H1 (cell line): Measurements from ENCODE around the gene GRIN3A. TPM values are rescaled to one million over a fixed set of nuclear protein-coding genes. Genes with fewer than 3 reads are reported as not detected.

ENCODE experiments used
- CTCF ChIA-PET: fragments of 300-600 bp; sonication (Branson Sonifier 250); formaldehyde crosslinking; loops from one replicate; lab custom pipeline; 2021; ENCODE audit not compliant: partially characterized antibody; lab: Charles Lee
- POLR2A ChIA-PET: fragments of 300-600 bp; sonication (Branson Sonifier 250); formaldehyde crosslinking; loops from one replicate; lab custom pipeline; 2021; ENCODE audit warnings: inconsistent platforms; ENCODE audit not compliant: partially characterized antibody; lab: Charles Lee
- DNase-seq, 2 experiments: peaks; one replicate each; pipeline versions ENCODE4 v3.0.0 to v3.0.0-alpha.2; 2010 to 2022; ENCODE audit warnings: low spot score in 2 of 2, low read depth in 1 of 2, mixed read lengths in 1 of 2
- FAIRE-seq: peaks from 2 replicates; lab custom pipeline; 2011; peaks lifted over from hg19 to GRCh38; lab: Jason Lieb, UNC
- H2AFZ ChIP-seq: 2 replicates; pipeline ENCODE4 v1.8.1; 2012; ENCODE audit warnings: low read length, inconsistent platforms
- H2AK5ac ChIP-seq: 2 replicates; pipeline ENCODE4 v1.6.1; 2013; ENCODE audit warnings: low read depth, low read length
- H2BK120ac ChIP-seq: replicated peaks from 2 replicates; pipeline ENCODE3; 2013; ENCODE audit warnings: low read depth, low read length, inconsistent platforms
- H2BK12ac ChIP-seq: 2 replicates; pipeline ENCODE4 v1.6.1; 2013; ENCODE audit warnings: low read depth, low read length
- H2BK15ac ChIP-seq: 2 replicates; pipeline ENCODE4 v1.6.1; 2013; ENCODE audit warnings: low read length
- H2BK20ac ChIP-seq: 2 replicates; pipeline ENCODE4 v1.6.1; 2013; ENCODE audit warnings: low read length
- H2BK5ac ChIP-seq: 2 replicates; pipeline ENCODE4 v1.6.1; 2013; ENCODE audit warnings: low read depth, low read length
- H3K14ac ChIP-seq: 2 replicates; pipeline ENCODE4 v1.6.1; 2013; ENCODE audit warnings: inconsistent platforms; ENCODE audit not compliant: insufficient read length
- H3K18ac ChIP-seq: 2 replicates; pipeline ENCODE4 v1.6.1; 2013; ENCODE audit warnings: low read length; ENCODE audit errors: extremely low read depth
- H3K23ac ChIP-seq: 2 replicates; pipeline ENCODE4 v1.6.1; 2013; ENCODE audit warnings: inconsistent platforms; ENCODE audit not compliant: insufficient read length
- H3K23me2 ChIP-seq: 2 replicates; pipeline ENCODE4 v1.6.1; 2013; ENCODE audit warnings: low read depth, low read length
- H3K27ac ChIP-seq: 2 replicates; pipeline ENCODE4 v1.6.1; 2011; ENCODE audit warnings: low read depth, low read length, inconsistent platforms
- H3K27me3 ChIP-seq, 4 experiments: replicated peaks in 1 of 4; 1 replicate in 1 of 4; 2 replicates in 3 of 4; pipeline versions ENCODE4 v1.6.1 to v1.8.1; 2011 to 2013; ENCODE audit warnings: low read length in 3 of 4, mild to moderate bottlenecking in 3 of 4, inconsistent platforms in 2 of 4, mixed read lengths in 2 of 4, moderate library complexity in 1 of 4; ENCODE audit not compliant: control insufficient read depth in 3 of 4, insufficient read depth in 3 of 4; ENCODE audit errors: extremely low read depth in 1 of 4
- H3K36me3 ChIP-seq, 4 experiments: 2 replicates each; pipeline versions ENCODE4 v1.6.1 to v1.8.1; 2011 to 2013; ENCODE audit warnings: mild to moderate bottlenecking in 4 of 4, low read length in 3 of 4, moderate library complexity in 2 of 4, control low read depth in 1 of 4, inconsistent platforms in 1 of 4; ENCODE audit not compliant: insufficient read depth in 4 of 4, control insufficient read depth in 2 of 4
- H3K4ac ChIP-seq: replicated peaks from 2 replicates; pipeline ENCODE3; 2013; ENCODE audit warnings: low read length, low read depth, mixed read lengths, inconsistent platforms; ENCODE audit not compliant: insufficient read length
- H3K4me1 ChIP-seq, 4 experiments: replicated peaks in 1 of 4; 1 replicate in 1 of 4; 2 replicates in 3 of 4; pipeline versions ENCODE4 v1.6.1 to v1.8.1; 2011 to 2013; ENCODE audit warnings: low read length in 3 of 4, inconsistent platforms in 2 of 4, mixed read lengths in 1 of 4; ENCODE audit not compliant: insufficient read depth in 4 of 4, control insufficient read depth in 3 of 4
- H3K4me2 ChIP-seq, 2 experiments: 2 replicates each; pipeline versions ENCODE4 v1.6.1 to v1.8.1; 2011 to 2013; ENCODE audit warnings: low read depth in 2 of 2, low read length in 2 of 2, control low read depth in 1 of 2, inconsistent platforms in 1 of 2, mild to moderate bottlenecking in 1 of 2; ENCODE audit not compliant: insufficient read depth in 1 of 2
- H3K4me3 ChIP-seq, 4 experiments: fragments of 200-600, 300-600 bp in 1 of 4; sonication (generic), shearing (Covaris generic), sonication (Bioruptor Twin) in 1 of 4; 2 replicates each; pipeline versions ENCODE4 v1.5.1 to v1.8.1; 2011 to 2016; ENCODE audit warnings: low read length in 4 of 4, low read depth in 3 of 4, control low read depth in 2 of 4, inconsistent platforms in 2 of 4, mild to moderate bottlenecking in 2 of 4, mixed read lengths in 1 of 4, moderate library complexity in 1 of 4; ENCODE audit not compliant: insufficient read depth in 2 of 4; ENCODE audit errors: extremely low read depth in 1 of 4
- H3K56ac ChIP-seq: replicated peaks from 2 replicates; pipeline ENCODE3; 2013; ENCODE audit warnings: low read depth, mild to moderate bottlenecking, mixed read lengths, low read length, inconsistent platforms; ENCODE audit not compliant: insufficient read length
- H3K79me1 ChIP-seq: 2 replicates; pipeline ENCODE4 v1.6.1; 2013; ENCODE audit warnings: low read depth, low read length, control low read depth
- H3K79me2 ChIP-seq, 2 experiments: 2 replicates each; pipeline versions ENCODE4 v1.6.1 to v1.8.1; 2012 to 2013; ENCODE audit warnings: low read length in 2 of 2, mild to moderate bottlenecking in 2 of 2, inconsistent platforms in 1 of 2; ENCODE audit not compliant: insufficient read depth in 2 of 2, control insufficient read depth in 1 of 2
- H3K9ac ChIP-seq, 4 experiments: replicated peaks in 1 of 4; 1 replicate in 1 of 4; 2 replicates in 3 of 4; pipeline versions ENCODE4 v1.6.1 to v1.8.1; 2011 to 2013; ENCODE audit warnings: low read depth in 3 of 4, low read length in 3 of 4, control low read depth in 2 of 4, mild to moderate bottlenecking in 2 of 4, moderate library complexity in 2 of 4, inconsistent platforms in 1 of 4; ENCODE audit errors: extremely low read depth in 1 of 4
- H3K9me3 ChIP-seq, 2 experiments: 2 replicates each; pipeline versions ENCODE4 v1.6.1 to v1.8.1; 2012 to 2013; ENCODE audit warnings: mild to moderate bottlenecking in 2 of 2, moderate library complexity in 2 of 2, control low read depth in 1 of 2, inconsistent platforms in 1 of 2, low read depth in 1 of 2, low read length in 1 of 2, mixed read lengths in 1 of 2; ENCODE audit not compliant: insufficient read depth in 2 of 2
- H4K20me1 ChIP-seq, 2 experiments: replicated peaks in 1 of 2; 2 replicates each; pipeline versions ENCODE3 to v1.8.1; 2011 to 2013; ENCODE audit warnings: inconsistent platforms in 2 of 2, low read length in 2 of 2, mild to moderate bottlenecking in 1 of 2; ENCODE audit not compliant: insufficient read depth in 2 of 2, control insufficient read depth in 1 of 2
- H4K5ac ChIP-seq: 2 replicates; pipeline ENCODE4 v1.6.1; 2013; ENCODE audit warnings: low read length, low read depth, mixed read lengths, inconsistent platforms; ENCODE audit not compliant: insufficient read length
- H4K8ac ChIP-seq: 2 replicates; pipeline ENCODE4 v1.8.0; 2013; ENCODE audit warnings: mild to moderate bottlenecking, moderate library complexity, low read length, inconsistent platforms; ENCODE audit not compliant: insufficient read depth; ENCODE audit errors: extremely low read depth
- H4K91ac ChIP-seq: replicated peaks from 2 replicates; pipeline ENCODE3; 2013; ENCODE audit warnings: low read length, mixed read lengths, inconsistent platforms; ENCODE audit not compliant: insufficient read length
- ASH2L ChIP-seq: fragments of 200-600, 300-600 bp; sonication (generic); IDR thresholded peaks from one replicate; pipeline ENCODE4 v1.7.1; 2017; ENCODE audit warnings: low read length
- ATF3 ChIP-seq: IDR thresholded peaks from 2 replicates; pipeline ENCODE4 v1.6.1; 2011; ENCODE audit warnings: low read depth, mild to moderate bottlenecking, low read length; ENCODE audit not compliant: insufficient read depth
- BACH1 ChIP-seq: IDR thresholded peaks from 2 replicates; pipeline ENCODE4 v1.6.1; 2012; ENCODE audit warnings: low read length, improper control_type of control experiment
- CBX5 ChIP-seq: fragments of 300-800, 300-1000 bp; sonication (generic); IDR thresholded peaks from 2 replicates; pipeline ENCODE4 v1.7.1; 2016; ENCODE audit warnings: antibody characterized with exemption, low read length, low read depth
- CTBP2 ChIP-seq: IDR thresholded peaks from 2 replicates; pipeline ENCODE4 v1.7.0; 2011; ENCODE audit warnings: borderline replicate concordance, mild to moderate bottlenecking, moderate library complexity, mixed read lengths, low read length; ENCODE audit not compliant: insufficient read depth, insufficient read length
- FOSL1 ChIP-seq: IDR thresholded peaks from 2 replicates; pipeline ENCODE4 v1.6.1; 2011; ENCODE audit warnings: mild to moderate bottlenecking, low read depth, low read length, moderate library complexity; ENCODE audit not compliant: insufficient read depth
- GTF2F1 ChIP-seq: IDR thresholded peaks from 2 replicates; pipeline ENCODE4 v1.6.1; 2012; ENCODE audit warnings: low read depth, low read length, improper control_type of control experiment, borderline replicate concordance
- HDAC6 ChIP-seq: IDR thresholded peaks from one replicate; pipeline ENCODE4 v1.7.1; 2012; ENCODE audit warnings: low read depth, mild to moderate bottlenecking, inconsistent platforms, low read length, moderate library complexity
- PHF8 ChIP-seq: fragments of 200-600 bp; sonication (generic); conservative IDR thresholded peaks from 2 replicates; pipeline ENCODE4 v1.7.1; 2012; ENCODE audit warnings: low read depth, mild to moderate bottlenecking, inconsistent platforms, low read length, moderate library complexity
- RNF2 ChIP-seq: fragments of 200-900, 300-1000 bp; sonication (generic); IDR thresholded peaks from 2 replicates; pipeline ENCODE4 v1.7.1; 2016; ENCODE audit warnings: borderline replicate concordance, low read depth, mild to moderate bottlenecking, antibody characterized with exemption, low read length; ENCODE audit not compliant: poor library complexity, severe bottlenecking; ENCODE audit errors: missing control alignments
- RXRA ChIP-seq: IDR thresholded peaks from 2 replicates; pipeline ENCODE4 v1.6.1; 2011; ENCODE audit warnings: low read depth, mild to moderate bottlenecking, low read length, moderate library complexity; ENCODE audit not compliant: insufficient read depth
- SRF ChIP-seq: IDR thresholded peaks from 2 replicates; pipeline ENCODE4 v1.6.1; 2011; ENCODE audit warnings: mild to moderate bottlenecking, low read depth, low read length, moderate library complexity
- TCF12 ChIP-seq: IDR thresholded peaks from 2 replicates; pipeline ENCODE4 v1.6.1; 2011; ENCODE audit warnings: low read depth, mild to moderate bottlenecking, low read length
- ZNF274 ChIP-seq: IDR thresholded peaks from 2 replicates; pipeline ENCODE4 v1.7.0; 2012; ENCODE audit warnings: low read length, borderline replicate concordance; ENCODE audit errors: extremely low read depth
- WGBS, 2 experiments: shearing (Covaris generic) in 1 of 2; methylation state at CpG; one replicate each; pipeline versions ENCODE4 v1.1.6 to v1.1.7; 2013 to 2015; ENCODE audit warnings: low lambda C conversion rate in 2 of 2, mixed read lengths in 2 of 2, inconsistent platforms in 1 of 2, low coverage in 1 of 2, missing lambda C conversion rate in 1 of 2; ENCODE audit not compliant: insufficient replicate concordance in 2 of 2, insufficient coverage in 1 of 2, insufficient read length in 1 of 2; ENCODE audit errors: extremely low coverage in 1 of 2, missing lambda C conversion rate in 1 of 2; 5-methylcytosine and 5-hydroxymethylcytosine counted together
- polyA plus RNA-seq, 7 experiments: library from polyadenylated mRNA; depleted of rRNA in 3 of 7; stranded (reverse) in 5 of 7; unstranded in 2 of 7; fragments of >200 nt in 5 of 7; fragments of 200-250 nt in 2 of 7; gene quantifications; 1 replicate in 5 of 7; 2 replicates in 1 of 7; 4 replicates in 1 of 7; pipeline versions ENCODE4 v1.2.1 to v1.2.3, GENCODE V29; 2011 to 2013; ENCODE audit warnings: missing spikeins in 2 of 7, mixed read lengths in 2 of 7
- total RNA-seq: library from RNA; stranded (reverse); fragmentation: NEBNext Ultra II Directional; extraction: Animal tissue kit (Norgen Biotek cat#: 25700); gene quantifications from 2 replicates; pipeline ENCODE4 v1.2.1, GENCODE V29; 2021

GRIN3A gene
- total and polyA plus RNA-seq, 2 of the 8 experiments (the other 6 are each of a cell fraction or from before 2014, with no cell fraction given): 0.04 TPM; not detected in 1

GRCh38 chr9:101625876-101626275 is 112.6 kb downstream of the GRIN3A start:
- Histone ChIP-seq H3K18ac (no peak overlapping the region), H3K4me1 (no peaks in the 10 kb centered on the region), H2BK15ac (no peak overlapping the region), H3K9me3 (no peaks in the 10 kb centered on the region), H4K20me1 (no peaks in the 10 kb centered on the region), H4K91ac (no peak overlapping the region), H3K4ac (no peak overlapping the region), H2AFZ (no peak overlapping the region), H3K4me2 (no peak overlapping the region), H3K14ac (no peak overlapping the region), H4K5ac (no peak overlapping the region), H3K4me3 (no peak overlapping the region), H2BK5ac (no peak overlapping the region), H2BK12ac (no peak overlapping the region), H3K27me3 (no peaks in the 10 kb centered on the region), H3K36me3 (no peaks in the 10 kb centered on the region), H3K23ac (no peak overlapping the region), H3K27ac (no peak overlapping the region), H3K23me2 (no peaks in the 10 kb centered on the region), H3K9ac (no peak overlapping the region), H2BK120ac (no peak overlapping the region), H3K79me2 (no peaks in the 10 kb centered on the region), H3K79me1 (no peaks in the 10 kb centered on the region), H4K8ac (no peak overlapping the region), H2BK20ac (no peak overlapping the region), H2AK5ac (no peak overlapping the region), H3K56ac (no peak overlapping the region)
- DNase-seq: no peak
- ChIA-PET POLR2A (no interaction called here), CTCF (interaction anchor here (0.6 kb wide), 1 partner anchor 631 kb away, joined by 3 read pairs; no protein-coding TSS in a partner anchor)
- no peak for FAIRE-seq
- 97% methylated on average over 2 of the region's 2 CpGs; no CpG with 5 or more reads in 1 of the 2 experiments for WGBS, 2 experiments
- TF ChIP-seq CBX5 (no peak), ASH2L (no peak), TCF12 (no peak), RNF2 (no peak), CTBP2 (no peak), GTF2F1 (no peak), HDAC6 (no peak), PHF8 (no peak), BACH1 (no peak), ZNF274 (no peak), FOSL1 (no peak), RXRA (no peak), ATF3 (no peak), SRF (no peak)
